ENCODE measurements around the gene ICAM3. TPM values are rescaled to one million over a fixed set of nuclear protein-coding genes. Genes with fewer than 3 reads are reported as not detected.

The ICAM3 gene
- total and polyA plus RNA-seq, 10 of the 15 experiments (the other 5 are each of a cell fraction or from before 2014, with no cell fraction given): 5.5 to 152 (median 90.7) TPM

GRCh38 chr19:10365518-10365917 is 26.1 kb upstream of the ICAM3 start:
- H3K79me2 ChIP-seq (ENCODE audit: control insufficient read depth, insufficient read depth, low read length): no peaks in the 10 kb centered on the region; the same call in 1 of the 2 replicates
- POLR2A ChIA-PET: no interaction called here
- intact Hi-C loops (cut with micrococcal nuclease; ENCODE audit: unreplicated experiment) (no loop called here), in situ Hi-C loops (cut with MboI) (no loop called here)
- SMC1A ChIA-PET (ENCODE audit: uncharacterized antibody, unreplicated experiment): no interaction called here
- DNase-seq (ENCODE audit: low read depth, low spot score) (no peak), ATAC-seq (no peak), FAIRE-seq (no peak)
- no peaks in the 10 kb centered on the region; the same call in 1 of the 2 replicates for H4K20me1 ChIP-seq (ENCODE audit: control insufficient read depth, insufficient read depth)
- no peak overlapping the region for H3K9ac ChIP-seq (ENCODE audit: control insufficient read depth, insufficient read depth, low read length)
- no peak overlapping the region for H3K27ac ChIP-seq (ENCODE audit: control insufficient read depth, insufficient read depth)
- H3K9me3 ChIP-seq (replicated peaks; ENCODE audit: control insufficient read depth, insufficient read depth, low read length): no peaks in the 10 kb centered on the region; the same call in 2 of the 3 replicates
- TSS peak; percentile 45 for BruUV-seq (replicated peaks)
- H3K4me3 ChIP-seq: no peak overlapping the region
- CTCF ChIA-PET: no interaction called here
- RAD21 ChIA-PET (ENCODE audit: unreplicated experiment): no interaction called here
- H3K36me3 ChIP-seq (ENCODE audit: control insufficient read depth in 2 of 2, insufficient read depth in 2 of 2, low read length in 1 of 2): peaks cover 31 to 45% of the 10 kb centered on the region in 2 experiments
- WGBS (ENCODE audit: insufficient coverage, insufficient replicate concordance, low lambda C conversion rate, missing lambda C conversion rate): 97% methylated on average over 23 of the region's 23 CpGs
- no peak overlapping the region for H2AFZ ChIP-seq (ENCODE audit: control insufficient read depth, low read depth, low read length)
- no peaks in the 10 kb centered on the region for H3K4me1 ChIP-seq (ENCODE audit: control insufficient read depth, insufficient read depth, low read length)
- H3K27me3 ChIP-seq (replicated peaks in 1 of 2; ENCODE audit: control insufficient read depth in 2 of 2, insufficient read depth in 2 of 2, low read length in 1 of 2): no peaks in the 10 kb centered on the region
- no peak overlapping the region for H3K4me2 ChIP-seq (ENCODE audit: control insufficient read depth, insufficient read depth)
- TF ChIP-seq MYB (IDR thresholded peaks at IDR 0.05; ENCODE audit: borderline replicate concordance, low read depth, low read length) (no peak), EGR1 (IDR thresholded peaks at IDR 0.05; ENCODE audit: borderline replicate concordance in 1 of 2, low read depth in 2 of 2, low read length in 2 of 2) (no peak), CBFB (IDR thresholded peaks at IDR 0.05; ENCODE audit: low read depth) (no peak), KLF5 (IDR thresholded peaks at IDR 0.05; ENCODE audit: partially characterized antibody) (no peak), IRF4 (IDR thresholded peaks at IDR 0.05; ENCODE audit: low read depth, low read length) (no peak), RFX5 (IDR thresholded peaks at IDR 0.05; ENCODE audit: low read depth, low read length) (no peak), EP300 (IDR thresholded peaks at IDR 0.05; ENCODE audit: borderline replicate concordance in 1 of 2, control insufficient read depth in 1 of 2, low read depth in 2 of 2, low read length in 2 of 2) (no peak), NFYA (IDR thresholded peaks at IDR 0.05; ENCODE audit: borderline replicate concordance, low read depth, low read length) (no peak), CBX5 (IDR thresholded peaks at IDR 0.05; ENCODE audit: low read depth) (no peak)
- TF ChIP-seq, protein P1, sequence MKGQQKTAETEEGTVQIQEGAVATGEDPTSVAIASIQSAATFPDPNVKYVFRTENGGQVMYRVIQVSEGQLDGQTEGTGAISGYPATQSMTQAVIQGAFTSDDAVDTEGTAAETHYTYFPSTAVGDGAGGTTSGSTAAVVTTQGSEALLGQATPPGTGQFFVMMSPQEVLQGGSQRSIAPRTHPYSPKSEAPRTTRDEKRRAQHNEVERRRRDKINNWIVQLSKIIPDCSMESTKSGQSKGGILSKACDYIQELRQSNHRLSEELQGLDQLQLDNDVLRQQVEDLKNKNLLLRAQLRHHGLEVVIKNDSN (IDR thresholded peaks at IDR 0.05; ENCODE audit: borderline replicate concordance, extremely low read length, insufficient read depth, low read depth, low read length): no peak
- TF ChIP-seq, protein P2, sequence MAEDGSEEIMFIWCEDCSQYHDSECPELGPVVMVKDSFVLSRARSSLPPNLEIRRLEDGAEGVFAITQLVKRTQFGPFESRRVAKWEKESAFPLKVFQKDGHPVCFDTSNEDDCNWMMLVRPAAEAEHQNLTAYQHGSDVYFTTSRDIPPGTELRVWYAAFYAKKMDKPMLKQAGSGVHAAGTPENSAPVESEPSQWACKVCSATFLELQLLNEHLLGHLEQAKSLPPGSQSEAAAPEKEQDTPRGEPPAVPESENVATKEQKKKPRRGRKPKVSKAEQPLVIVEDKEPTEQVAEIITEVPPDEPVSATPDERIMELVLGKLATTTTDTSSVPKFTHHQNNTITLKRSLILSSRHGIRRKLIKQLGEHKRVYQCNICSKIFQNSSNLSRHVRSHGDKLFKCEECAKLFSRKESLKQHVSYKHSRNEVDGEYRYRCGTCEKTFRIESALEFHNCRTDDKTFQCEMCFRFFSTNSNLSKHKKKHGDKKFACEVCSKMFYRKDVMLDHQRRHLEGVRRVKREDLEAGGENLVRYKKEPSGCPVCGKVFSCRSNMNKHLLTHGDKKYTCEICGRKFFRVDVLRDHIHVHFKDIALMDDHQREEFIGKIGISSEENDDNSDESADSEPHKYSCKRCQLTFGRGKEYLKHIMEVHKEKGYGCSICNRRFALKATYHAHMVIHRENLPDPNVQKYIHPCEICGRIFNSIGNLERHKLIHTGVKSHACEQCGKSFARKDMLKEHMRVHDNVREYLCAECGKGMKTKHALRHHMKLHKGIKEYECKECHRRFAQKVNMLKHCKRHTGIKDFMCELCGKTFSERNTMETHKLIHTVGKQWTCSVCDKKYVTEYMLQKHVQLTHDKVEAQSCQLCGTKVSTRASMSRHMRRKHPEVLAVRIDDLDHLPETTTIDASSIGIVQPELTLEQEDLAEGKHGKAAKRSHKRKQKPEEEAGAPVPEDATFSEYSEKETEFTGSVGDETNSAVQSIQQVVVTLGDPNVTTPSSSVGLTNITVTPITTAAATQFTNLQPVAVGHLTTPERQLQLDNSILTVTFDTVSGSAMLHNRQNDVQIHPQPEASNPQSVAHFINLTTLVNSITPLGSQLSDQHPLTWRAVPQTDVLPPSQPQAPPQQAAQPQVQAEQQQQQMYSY (CRISPR knock-in tag; IDR thresholded peaks at IDR 0.05): no peak
- TF ChIP-seq, protein P3, sequence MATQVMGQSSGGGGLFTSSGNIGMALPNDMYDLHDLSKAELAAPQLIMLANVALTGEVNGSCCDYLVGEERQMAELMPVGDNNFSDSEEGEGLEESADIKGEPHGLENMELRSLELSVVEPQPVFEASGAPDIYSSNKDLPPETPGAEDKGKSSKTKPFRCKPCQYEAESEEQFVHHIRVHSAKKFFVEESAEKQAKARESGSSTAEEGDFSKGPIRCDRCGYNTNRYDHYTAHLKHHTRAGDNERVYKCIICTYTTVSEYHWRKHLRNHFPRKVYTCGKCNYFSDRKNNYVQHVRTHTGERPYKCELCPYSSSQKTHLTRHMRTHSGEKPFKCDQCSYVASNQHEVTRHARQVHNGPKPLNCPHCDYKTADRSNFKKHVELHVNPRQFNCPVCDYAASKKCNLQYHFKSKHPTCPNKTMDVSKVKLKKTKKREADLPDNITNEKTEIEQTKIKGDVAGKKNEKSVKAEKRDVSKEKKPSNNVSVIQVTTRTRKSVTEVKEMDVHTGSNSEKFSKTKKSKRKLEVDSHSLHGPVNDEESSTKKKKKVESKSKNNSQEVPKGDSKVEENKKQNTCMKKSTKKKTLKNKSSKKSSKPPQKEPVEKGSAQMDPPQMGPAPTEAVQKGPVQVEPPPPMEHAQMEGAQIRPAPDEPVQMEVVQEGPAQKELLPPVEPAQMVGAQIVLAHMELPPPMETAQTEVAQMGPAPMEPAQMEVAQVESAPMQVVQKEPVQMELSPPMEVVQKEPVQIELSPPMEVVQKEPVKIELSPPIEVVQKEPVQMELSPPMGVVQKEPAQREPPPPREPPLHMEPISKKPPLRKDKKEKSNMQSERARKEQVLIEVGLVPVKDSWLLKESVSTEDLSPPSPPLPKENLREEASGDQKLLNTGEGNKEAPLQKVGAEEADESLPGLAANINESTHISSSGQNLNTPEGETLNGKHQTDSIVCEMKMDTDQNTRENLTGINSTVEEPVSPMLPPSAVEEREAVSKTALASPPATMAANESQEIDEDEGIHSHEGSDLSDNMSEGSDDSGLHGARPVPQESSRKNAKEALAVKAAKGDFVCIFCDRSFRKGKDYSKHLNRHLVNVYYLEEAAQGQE (IDR thresholded peaks at IDR 0.05; ENCODE audit: low read depth, low read length): no peak
- TF ChIP-seq, protein P4, sequence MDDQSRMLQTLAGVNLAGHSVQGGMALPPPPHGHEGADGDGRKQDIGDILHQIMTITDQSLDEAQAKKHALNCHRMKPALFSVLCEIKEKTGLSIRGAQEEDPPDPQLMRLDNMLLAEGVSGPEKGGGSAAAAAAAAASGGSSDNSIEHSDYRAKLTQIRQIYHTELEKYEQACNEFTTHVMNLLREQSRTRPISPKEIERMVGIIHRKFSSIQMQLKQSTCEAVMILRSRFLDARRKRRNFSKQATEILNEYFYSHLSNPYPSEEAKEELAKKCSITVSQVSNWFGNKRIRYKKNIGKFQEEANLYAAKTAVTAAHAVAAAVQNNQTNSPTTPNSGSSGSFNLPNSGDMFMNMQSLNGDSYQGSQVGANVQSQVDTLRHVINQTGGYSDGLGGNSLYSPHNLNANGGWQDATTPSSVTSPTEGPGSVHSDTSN (IDR thresholded peaks at IDR 0.05; ENCODE audit: insufficient replicate concordance, low read depth, low read length): no peak
